Fibroblast of skin of back (primary cell): Measurements from ENCODE around the gene CSRP3.
"Not testable (repeated sequence)": the region's sequence is repeated elsewhere in the genome, so short reads cannot be mapped to it uniquely, and the experiment has no call there.

Experiments used
- DNase-seq: peaks from one replicate; pipeline ENCODE4 v3.0.0-alpha.2; 2013

Gene CSRP3

GRCh38 chr11:19185036-19185435, 16.7 kb downstream of the CSRP3 start:
- DNase-seq: no peak

- DNase-seq: no peak
Observed at GRCh38 chr11:19183646-19184045, 18.1 kb downstream of the CSRP3 start.

GRCh38 chr11:19181531-19182261, 20.1 kb downstream of the CSRP3 start:
- DNase-seq: no peak

GRCh38 chr11:19176629-19177186, 25.1 kb downstream of the CSRP3 start:
- no peak for DNase-seq

GRCh38 chr11:19173964-19174638, 27.7 kb downstream of the CSRP3 start:
- DNase-seq: no peak

- DNase-seq: no peak
Observed at GRCh38 chr11:19173004-19173689, 28.6 kb downstream of the CSRP3 start.

- DNase-seq: no peak
Observed at GRCh38 chr11:19168090-19168489, 33.7 kb downstream of the CSRP3 start.

- no peak for DNase-seq
Observed at GRCh38 chr11:19164881-19165280, 36.9 kb downstream of the CSRP3 start.

GRCh38 chr11:19164230-19164855, 37.4 kb downstream of the CSRP3 start:
- DNase-seq: no peak

GRCh38 chr11:19163617-19164016, 38.2 kb downstream of the CSRP3 start:
- DNase-seq: no peak

GRCh38 chr11:19162951-19163505, 38.8 kb downstream of the CSRP3 start:
- no peak for DNase-seq

- no peak for DNase-seq
Observed at GRCh38 chr11:19161651-19162050, 40.1 kb downstream of the CSRP3 start.

- no peak for DNase-seq
Observed at GRCh38 chr11:19160847-19161246, 40.9 kb downstream of the CSRP3 start.

- DNase-seq: no peak
Observed at GRCh38 chr11:19156892-19157291, 44.9 kb downstream of the CSRP3 start.

GRCh38 chr11:19145319-19145718, 56.5 kb downstream of the CSRP3 start:
- DNase-seq: no peak

- not testable (repeated sequence) for DNase-seq
Observed at GRCh38 chr11:19136884-19137283, 64.9 kb downstream of the CSRP3 start.

GRCh38 chr11:19134004-19134403, 67.8 kb downstream of the CSRP3 start:
- DNase-seq: no peak
